K562 (cell line): ENCODE results near the gene CENPP. TPM values are rescaled to one million over a fixed set of nuclear protein-coding genes. Genes with fewer than 3 reads are reported as not detected.

Experiments used
- KAT8 ChIP-seq: fragments of 450-650 bp; IDR thresholded peaks from 2 replicates; pipeline ENCODE4 v1.6.1; 2016; ENCODE audit warnings: low read depth, mild to moderate bottlenecking
- KLF1 ChIP-seq: fragments of 450-650 bp; IDR thresholded peaks from 2 replicates; pipeline ENCODE4 v1.6.1; 2016; ENCODE audit warnings: missing genetic modification characterization, missing compliant biosample characterization
- MTA2 ChIP-seq: fragments of 450-650 bp; IDR thresholded peaks from 2 replicates; pipeline ENCODE4 v1.6.1; 2016; ENCODE audit warnings: low read depth
- SMAD3 ChIP-seq: fragments of 450-650 bp; formaldehyde crosslinking; conservative IDR thresholded peaks from 2 replicates; pipeline ENCODE4 v1.4.0; 2020; ENCODE audit warnings: mild to moderate bottlenecking
- SP1 ChIP-seq: sonication (generic); formaldehyde crosslinking; IDR thresholded peaks from 2 replicates; pipeline ENCODE4 v1.8.1; 2022; ENCODE audit warnings: mild to moderate bottlenecking, missing genetic modification reagents
- TOE1 ChIP-seq, 2 experiments: fragments of 450-650 bp in 1 of 2; sonication (generic) in 1 of 2; formaldehyde crosslinking in 1 of 2; IDR thresholded peaks; 2 replicates each; pipeline versions ENCODE4 v1.7.1 to v1.8.0; 2016 to 2022; ENCODE audit warnings: borderline replicate concordance in 2 of 2, mild to moderate bottlenecking in 2 of 2, antibody characterized with exemption in 1 of 2, inconsistent platforms in 1 of 2, low read depth in 1 of 2, missing genetic modification reagents in 1 of 2, moderate library complexity in 1 of 2
- TSHZ1 ChIP-seq: fragments of 250-450 bp; sonication (Bioruptor Pico); IDR thresholded peaks from 2 replicates; pipeline ENCODE4 v1.4.0; 2020; ENCODE audit warnings: mild to moderate bottlenecking, moderate library complexity
- XRCC4 ChIP-seq: IDR thresholded peaks from one replicate; pipeline ENCODE4 v1.6.1; 2011; ENCODE audit not compliant: insufficient read depth, insufficient read length; ENCODE audit errors: extremely low read depth
- YY1 ChIP-seq, 3 experiments: IDR thresholded peaks; 2 replicates each; pipeline ENCODE4 v1.6.1; 2011; ENCODE audit warnings: low read length in 2 of 3, mild to moderate bottlenecking in 2 of 3, moderate library complexity in 2 of 3, borderline replicate concordance in 1 of 3, control low read depth in 1 of 3, low read depth in 1 of 3; ENCODE audit not compliant: insufficient read depth in 3 of 3, insufficient replicate concordance in 2 of 3, control insufficient read depth in 1 of 3, insufficient read length in 1 of 3; ENCODE audit errors: extremely low read depth in 1 of 3
- ZNF263 ChIP-seq: sonication (generic); formaldehyde crosslinking; IDR thresholded peaks from 2 replicates; pipeline ENCODE4 v1.8.0; 2022; ENCODE audit warnings: mild to moderate bottlenecking, missing genetic modification reagents, borderline replicate concordance
- polyA plus RNA-seq, 8 experiments: library from polyadenylated mRNA; depleted of rRNA in 4 of 8; stranded (reverse) in 5 of 8; unstranded in 3 of 8; fragments of >200 nt; fragmentation: Nextera tagmentation in 2 of 8; fragmentation: Illumina TruSeq in 1 of 8; extraction: Ambion mirVana in 2 of 8; extraction: Trizol in 1 of 8; gene quantifications; 2 replicates each; pipeline versions ENCODE4 v1.2.1 to v1.2.3, GENCODE V29; 2011 to 2014; ENCODE audit warnings: inconsistent platforms in 1 of 8, missing spikeins in 1 of 8
- total RNA-seq, 7 experiments: library from RNA; depleted of rRNA in 6 of 7; stranded (reverse); fragments of >200 nt in 6 of 7; fragmentation: Illumina TruSeq in 2 of 7; extraction: Trizol in 2 of 7; gene quantifications; 2 replicates each; pipeline versions ENCODE4 v1.2.1 to v1.2.3, GENCODE V29; 2011 to 2021; ENCODE audit warnings: low replicate concordance in 1 of 7

CENPP gene
- total and polyA plus RNA-seq, 9 of the 15 experiments (the other 6 are each of a cell fraction or from before 2014, with no cell fraction given) = 8.0 to 28.5 (median 17.9) TPM

- TF ChIP-seq YY1 (IDR thresholded peaks at IDR 0.05; ENCODE audit: borderline replicate concordance in 1 of 3, control insufficient read depth in 1 of 3, extremely low read depth in 1 of 3, insufficient read depth in 3 of 3, insufficient read length in 1 of 3, insufficient replicate concordance in 2 of 3, low read depth in 1 of 3, low read length in 2 of 3) (no peak), ZNF263 (no peak), XRCC4 (no peak), TOE1 (IDR thresholded peaks at IDR 0.05; ENCODE audit: borderline replicate concordance) (no peak), TOE1 (CRISPR knock-in tag; IDR thresholded peaks at IDR 0.05; ENCODE audit: borderline replicate concordance, low read depth) (no peak), SMAD3 (CRISPR knock-in tag) (no peak), KLF1 (tag) (no peak), MTA2 (no peak), SP1 (no peak), KAT8 (no peak), TSHZ1 (CRISPR knock-in tag) (no peak)
Observed at GRCh38 chr9:92381775-92382174, 56.0 kb downstream of the CENPP start (continued).
